ENCODE results near the gene FGF5.
"Not testable (repeated sequence)": the region's sequence is repeated elsewhere in the genome, so short reads cannot be mapped to it uniquely, and the experiment has no call there.

FGF5 gene

GRCh38 chr4:80286451-80286850 is 20.0 kb downstream of the FGF5 start:
- H3K4me3 ChIP-seq (replicated peaks in 1 of 2; ENCODE audit: low read depth in 2 of 2, low read length in 2 of 2), result peak overlapping the region; percentile 9 to 19
- no peak for TF ChIP-seq CTCF (IDR thresholded peaks at IDR 0.05; ENCODE audit: low read depth, low read length)
- DNase-seq (ENCODE audit: low read depth in 2 of 2), result no peak

DNA sequence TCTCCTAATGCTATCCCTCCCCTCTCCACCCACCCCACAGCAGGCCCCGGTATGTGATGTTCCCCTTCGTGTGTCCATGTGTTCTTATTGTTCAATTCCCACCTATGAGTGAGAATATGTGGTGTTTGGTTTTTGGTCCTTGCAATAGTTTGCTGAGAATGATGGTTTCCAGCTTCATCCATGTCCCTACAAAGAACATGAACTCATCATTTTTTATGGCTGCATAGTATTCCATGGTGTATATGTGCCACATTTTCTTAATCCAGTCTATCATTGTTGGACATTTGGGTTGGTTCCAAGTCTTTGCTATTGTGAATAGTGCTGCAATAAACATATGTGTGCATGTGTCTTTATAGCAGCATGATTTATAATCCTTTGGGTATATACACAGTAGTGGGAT is 24.2 kb downstream of the FGF5 start:
- not testable (repeated sequence) for DNase-seq (ENCODE audit: low read depth in 2 of 2); H3K4me3 ChIP-seq (replicated peaks in 1 of 2; ENCODE audit: low read depth in 2 of 2, low read length in 2 of 2)

DNA sequence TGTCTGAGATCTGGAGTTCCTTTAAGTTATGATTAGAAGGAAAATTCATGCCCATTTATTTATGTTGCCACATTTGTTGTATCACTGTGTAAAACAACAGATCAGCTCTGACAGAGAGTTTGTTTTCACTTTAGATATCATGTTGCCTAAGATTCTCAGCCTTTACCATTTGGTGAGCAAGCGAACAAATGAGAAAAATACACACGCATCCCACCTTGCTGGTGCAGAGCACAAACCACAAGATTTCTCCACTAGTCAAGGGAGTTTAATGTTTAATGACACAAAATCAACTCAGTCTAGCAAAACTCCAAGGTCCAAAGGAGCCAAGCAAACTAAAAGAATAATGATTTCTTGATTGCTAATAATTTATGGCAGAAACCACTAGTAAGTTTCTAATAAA is 27.7 kb downstream of the FGF5 start:
- no peak overlapping the region for H3K4me3 ChIP-seq (replicated peaks in 1 of 2; ENCODE audit: low read depth in 2 of 2, low read length in 2 of 2)
- DNase-seq (ENCODE audit: low read depth in 2 of 2), result no peak
- no peak for TF ChIP-seq CTCF (IDR thresholded peaks at IDR 0.05; ENCODE audit: low read depth, low read length)

DNA sequence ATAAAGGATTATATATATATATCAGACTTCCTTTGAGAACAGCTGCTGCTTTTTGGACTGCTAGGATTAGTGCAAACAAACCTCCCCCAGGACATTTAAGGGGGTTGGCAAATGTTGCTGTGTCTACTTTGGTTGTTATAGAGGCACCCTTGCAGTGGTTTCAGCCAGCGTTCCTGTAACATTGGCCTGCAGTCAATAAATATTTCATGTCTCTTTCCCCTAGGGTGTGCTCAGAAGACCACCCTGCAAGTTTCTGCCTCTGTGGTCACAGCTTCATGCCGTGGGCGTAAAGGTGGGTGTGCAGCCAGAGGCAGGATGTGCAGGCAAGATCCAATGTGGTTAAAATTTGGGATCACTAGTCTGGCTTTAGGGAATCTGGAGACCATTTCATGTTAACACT is 28.9 kb downstream of the FGF5 start:
- H3K4me3 ChIP-seq (replicated peaks in 1 of 2; ENCODE audit: low read depth in 2 of 2, low read length in 2 of 2), result no peak overlapping the region
- TF ChIP-seq CTCF (IDR thresholded peaks at IDR 0.05; ENCODE audit: low read depth, low read length), result no peak
- DNase-seq (ENCODE audit: low read depth in 2 of 2), result no peak

DNA sequence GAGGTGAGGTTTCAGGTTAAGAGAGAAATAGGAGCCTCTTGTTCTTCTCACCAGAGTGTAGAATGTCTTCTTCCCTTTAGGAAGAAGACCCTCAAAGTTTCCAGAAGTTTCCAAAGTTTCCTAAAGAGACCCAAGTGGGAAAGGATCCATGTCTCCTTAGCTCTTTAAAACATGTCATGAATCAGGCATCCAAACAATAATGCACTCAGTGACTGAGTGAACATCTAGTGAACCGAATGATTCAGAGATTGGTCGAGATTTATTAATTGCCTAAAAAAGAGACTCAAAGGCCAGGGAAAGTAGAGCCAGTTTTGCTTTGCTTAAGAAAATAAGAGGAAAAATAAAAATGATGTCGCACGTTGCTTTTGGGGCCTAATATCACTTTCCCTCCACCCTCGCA is 29.4 kb downstream of the FGF5 start:
- TF ChIP-seq CTCF (IDR thresholded peaks at IDR 0.05; ENCODE audit: low read depth, low read length), result no peak
- H3K4me3 ChIP-seq (replicated peaks in 1 of 2; ENCODE audit: low read depth in 2 of 2, low read length in 2 of 2), result no peak overlapping the region
- no peak for DNase-seq (ENCODE audit: low read depth in 2 of 2)

- DNase-seq (ENCODE audit: low read depth in 2 of 2), result no peak
- TF ChIP-seq CTCF (IDR thresholded peaks at IDR 0.05; ENCODE audit: low read depth, low read length), result no peak
- H3K4me3 ChIP-seq (replicated peaks in 1 of 2; ENCODE audit: low read depth in 2 of 2, low read length in 2 of 2), result no peak overlapping the region
Measured at GRCh38 chr4:80301884-80302283, 35.4 kb downstream of the FGF5 start.

GRCh38 chr4:80302616-80303223 is 36.3 kb downstream of the FGF5 start:
- no peak for DNase-seq (ENCODE audit: low read depth in 2 of 2)
- TF ChIP-seq CTCF (IDR thresholded peaks at IDR 0.05; ENCODE audit: low read depth, low read length), result no peak
- H3K4me3 ChIP-seq (replicated peaks in 1 of 2; ENCODE audit: low read depth in 2 of 2, low read length in 2 of 2), result no peak overlapping the region
